SJSA1 (cell line): ENCODE results near the gene SPATA12. TPM values are rescaled to one million over a fixed set of nuclear protein-coding genes. Genes with fewer than 3 reads are reported as not detected.
"Not testable (repeated sequence)": the region's sequence is repeated elsewhere in the genome, so short reads cannot be mapped to it uniquely, and the experiment has no call there.

Experiments
- DNase-seq, 2 experiments: peaks; one replicate each; pipeline ENCODE4 v3.0.0-alpha.2; 2015 to 2020; ENCODE audit warnings: low spot score in 2 of 2, low read depth in 1 of 2
- H3K27ac ChIP-seq: fragments of 250-450 bp; sonication (Bioruptor Pico); 2 replicates; pipeline ENCODE4 v1.5.1; 2020; ENCODE audit warnings: mild to moderate bottlenecking, moderate library complexity
- H3K27me3 ChIP-seq: fragments of 250-450 bp; sonication (Bioruptor Pico); replicated peaks from 2 replicates; pipeline ENCODE4 v1.5.1; 2020; ENCODE audit warnings: mild to moderate bottlenecking, moderate library complexity
- H3K36me3 ChIP-seq: fragments of 250-450 bp; sonication (Bioruptor Pico); 2 replicates; pipeline ENCODE4 v1.5.1; 2020; ENCODE audit warnings: mild to moderate bottlenecking
- H3K4me1 ChIP-seq: fragments of 250-450 bp; sonication (Bioruptor Pico); replicated peaks from 2 replicates; pipeline ENCODE4 v1.6.1; 2021; ENCODE audit warnings: mild to moderate bottlenecking
- H3K4me3 ChIP-seq: fragments of 250-450 bp; sonication (Bioruptor Pico); 2 replicates; pipeline ENCODE4 v1.5.1; 2020; ENCODE audit warnings: mild to moderate bottlenecking
- H3K9me3 ChIP-seq: fragments of 250-450 bp; sonication (Bioruptor Pico); replicated peaks from 2 replicates; pipeline ENCODE4 v1.5.1; 2020; ENCODE audit warnings: mild to moderate bottlenecking
- total RNA-seq: library from RNA; depleted of rRNA; stranded (reverse); fragments of >200 nt; shearing (Covaris generic); gene quantifications from 2 replicates; pipeline ENCODE4 v1.2.3, GENCODE V29; 2014

Gene SPATA12
- total RNA-seq, 1 experiment from 2014 or later, result not detected

DNA sequence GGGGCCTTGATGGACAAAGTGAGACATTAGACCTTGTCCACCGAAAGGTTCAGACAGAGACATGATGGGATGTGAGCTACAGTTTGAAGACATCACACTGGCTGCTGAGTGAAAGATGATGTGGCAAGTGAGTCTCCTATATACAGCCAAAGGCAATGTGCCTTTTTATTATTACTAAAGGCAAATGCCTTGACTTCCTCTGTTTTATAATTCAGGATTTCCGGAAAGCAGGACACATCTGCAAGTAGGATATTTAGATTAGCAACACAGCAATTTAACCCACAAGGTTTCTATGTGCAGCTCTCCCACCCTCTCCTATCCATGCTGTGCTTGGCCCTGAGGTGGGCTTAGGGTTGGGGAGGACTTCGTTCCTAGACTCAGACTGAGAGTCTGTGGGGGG is 20.7 kb downstream of the SPATA12 start:
- DNase-seq, result no peak
- H3K27me3 ChIP-seq, result peaks cover 9% of the 10 kb centered on the region
- no peaks in the 10 kb centered on the region for H3K9me3 ChIP-seq
- no peaks in the 10 kb centered on the region for H3K36me3 ChIP-seq
- no peak overlapping the region for H3K27ac ChIP-seq
- no peak overlapping the region for H3K4me3 ChIP-seq
- H3K4me1 ChIP-seq, result peaks cover 11% of the 10 kb centered on the region

DNA sequence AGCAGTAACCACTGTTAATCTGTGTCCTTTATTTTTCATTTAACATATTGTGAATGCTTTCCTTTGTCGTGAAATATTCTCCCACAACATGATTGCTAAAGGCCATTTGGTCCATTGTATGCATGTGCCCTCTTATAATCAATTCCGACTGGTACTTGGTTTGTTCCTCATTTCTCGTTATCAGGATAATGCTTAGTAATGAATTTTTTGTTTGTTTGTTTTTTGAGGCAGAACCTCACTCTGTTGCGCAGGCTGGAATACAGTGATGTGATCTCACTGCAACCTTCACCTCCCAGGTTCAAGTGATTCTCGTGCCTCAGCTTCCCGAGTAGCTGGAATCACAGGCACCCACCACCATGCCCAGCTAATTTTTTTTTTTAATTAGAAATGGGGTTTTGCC is 22.0 kb downstream of the SPATA12 start:
- Histone ChIP-seq H3K9me3 (no peaks in the 10 kb centered on the region), H3K4me1 (peaks cover 11% of the 10 kb centered on the region), H3K4me3 (no peak overlapping the region), H3K36me3 (no peaks in the 10 kb centered on the region), H3K27ac (no peak overlapping the region), H3K27me3 (peaks cover 9% of the 10 kb centered on the region)
- DNase-seq, result no peak

DNA sequence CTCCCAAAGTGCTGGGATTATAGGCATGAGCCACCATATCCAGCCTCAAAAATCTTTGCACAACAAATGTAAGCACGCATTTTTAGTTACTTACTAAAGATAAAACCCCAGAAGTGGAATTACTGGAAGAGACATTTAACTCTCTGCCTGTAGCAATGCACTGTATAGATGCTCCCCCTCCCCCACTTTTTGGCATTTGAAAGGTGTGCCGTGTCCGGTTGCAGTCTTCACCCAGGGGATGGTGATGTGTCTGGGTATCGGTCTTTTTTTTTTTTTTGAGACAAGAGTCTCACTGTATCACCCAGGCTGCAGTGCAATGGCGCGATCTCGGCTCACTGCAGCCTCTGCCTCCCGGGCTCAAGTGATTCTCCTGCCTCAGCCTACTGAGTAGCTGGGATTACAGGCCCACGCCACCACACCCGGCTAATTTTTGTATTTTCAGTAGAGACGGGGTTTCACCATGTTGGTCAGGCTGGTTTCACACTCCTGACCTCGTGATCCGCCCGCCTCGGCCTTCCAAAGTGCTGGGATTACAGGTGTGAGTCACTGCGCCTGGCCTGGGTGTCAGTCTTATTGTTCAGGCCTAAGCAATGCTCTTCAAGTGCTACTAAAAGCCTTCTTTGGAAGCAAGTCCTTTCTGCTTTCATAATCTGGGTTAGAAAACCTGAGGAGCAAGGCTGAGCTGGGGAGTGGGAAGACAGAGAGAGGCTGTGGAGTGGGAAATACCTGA is 23.0 kb downstream of the SPATA12 start:
- not testable (repeated sequence) for H3K27ac ChIP-seq, DNase-seq, H3K9me3 ChIP-seq, H3K27me3 ChIP-seq, H3K4me3 ChIP-seq, H3K4me1 ChIP-seq, H3K36me3 ChIP-seq

DNA sequence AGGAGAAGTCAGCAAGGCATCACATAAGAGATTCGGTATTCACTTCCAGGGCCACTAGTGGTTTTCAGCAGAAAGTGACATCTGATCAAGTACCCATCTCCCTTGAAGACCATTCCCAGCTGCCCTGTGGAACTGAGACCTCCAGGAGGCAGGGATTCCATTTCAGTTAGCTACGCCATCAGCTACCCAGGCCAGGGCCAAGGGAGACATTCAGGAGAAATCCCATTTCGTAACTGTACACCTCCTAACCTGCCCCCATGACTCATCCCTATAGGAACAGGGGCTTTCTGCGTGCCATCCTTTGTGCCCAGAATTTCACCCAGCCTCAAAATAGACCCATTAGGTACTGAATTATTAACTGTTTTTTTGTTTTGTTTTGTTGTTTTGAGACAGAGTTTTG is 24.7 kb downstream of the SPATA12 start:
- H3K36me3 ChIP-seq, result no peaks in the 10 kb centered on the region
- H3K9me3 ChIP-seq, result no peaks in the 10 kb centered on the region
- DNase-seq, result no peak
- H3K4me1 ChIP-seq, result no peaks in the 10 kb centered on the region
- no peaks in the 10 kb centered on the region for H3K27me3 ChIP-seq
- H3K4me3 ChIP-seq, result no peak overlapping the region
- H3K27ac ChIP-seq, result no peak overlapping the region

DNA sequence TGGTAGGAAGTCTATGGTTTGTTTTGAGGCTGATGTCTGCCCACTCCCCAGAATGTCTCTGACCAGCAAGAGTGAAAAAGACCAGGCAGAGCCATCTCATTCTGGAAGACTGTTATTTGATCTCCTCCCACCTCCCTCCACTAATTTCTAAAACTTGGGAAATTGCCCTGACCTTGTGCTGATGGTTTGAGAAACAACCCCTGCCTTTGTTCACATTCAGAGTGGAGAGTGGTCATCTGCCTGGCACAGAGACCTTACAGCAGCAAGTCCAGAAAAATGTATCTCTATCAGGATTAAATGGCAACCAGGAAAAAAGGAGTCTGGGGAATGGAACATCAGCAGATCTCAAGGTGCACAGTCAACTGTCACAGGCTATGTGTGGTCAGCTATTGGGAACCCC is 25.7 kb downstream of the SPATA12 start:
- H3K27ac ChIP-seq, result no peak overlapping the region
- no peak for DNase-seq
- no peaks in the 10 kb centered on the region for H3K36me3 ChIP-seq

DNA sequence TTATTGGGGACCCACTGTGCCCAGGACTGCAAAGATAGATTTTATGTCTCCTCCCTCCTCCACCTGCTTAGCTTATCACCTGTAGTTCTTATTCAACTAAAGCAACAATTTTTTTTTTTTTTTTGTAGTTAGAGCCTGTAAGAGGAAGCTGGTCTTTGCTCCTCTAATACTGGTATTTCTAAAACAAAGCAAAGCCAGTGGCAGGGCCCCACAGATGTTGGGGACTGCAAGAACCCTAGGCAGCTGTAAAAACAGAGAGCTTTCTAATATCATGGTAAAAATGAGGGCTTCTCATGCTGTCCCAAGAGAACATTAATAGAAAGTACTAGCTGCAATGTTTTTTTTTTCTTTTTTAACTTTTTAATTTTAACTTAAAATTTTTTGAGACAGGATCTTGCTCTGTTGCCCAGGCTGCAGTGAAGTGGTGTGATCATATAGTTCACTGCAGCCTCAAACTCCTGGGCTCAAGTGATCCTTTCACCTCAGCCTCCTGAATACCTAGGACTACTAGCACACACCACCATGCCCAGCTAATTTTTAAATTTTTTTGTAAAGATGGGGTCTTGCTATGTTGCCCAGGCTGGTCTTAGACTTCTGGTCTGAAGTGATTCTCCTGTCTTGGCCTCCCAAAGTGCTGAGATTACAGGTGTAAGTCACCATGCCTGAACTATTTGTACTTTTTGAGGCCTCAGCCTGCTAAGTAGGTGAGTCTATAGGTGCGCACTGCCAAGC is 27.1 kb downstream of the SPATA12 start:
- DNase-seq, result no peak
- no peaks in the 10 kb centered on the region for H3K27me3 ChIP-seq
- H3K27ac ChIP-seq, result no peak overlapping the region
- no peaks in the 10 kb centered on the region for H3K9me3 ChIP-seq
- H3K4me3 ChIP-seq, result no peak overlapping the region
- no peaks in the 10 kb centered on the region for H3K36me3 ChIP-seq
- H3K4me1 ChIP-seq, result no peaks in the 10 kb centered on the region

More for the DNA sequence above, 25.7 kb downstream of the SPATA12 start:
- no peaks in the 10 kb centered on the region for H3K4me1 ChIP-seq
- no peaks in the 10 kb centered on the region for H3K9me3 ChIP-seq
- H3K27me3 ChIP-seq, result no peaks in the 10 kb centered on the region
- no peak overlapping the region for H3K4me3 ChIP-seq

DNA sequence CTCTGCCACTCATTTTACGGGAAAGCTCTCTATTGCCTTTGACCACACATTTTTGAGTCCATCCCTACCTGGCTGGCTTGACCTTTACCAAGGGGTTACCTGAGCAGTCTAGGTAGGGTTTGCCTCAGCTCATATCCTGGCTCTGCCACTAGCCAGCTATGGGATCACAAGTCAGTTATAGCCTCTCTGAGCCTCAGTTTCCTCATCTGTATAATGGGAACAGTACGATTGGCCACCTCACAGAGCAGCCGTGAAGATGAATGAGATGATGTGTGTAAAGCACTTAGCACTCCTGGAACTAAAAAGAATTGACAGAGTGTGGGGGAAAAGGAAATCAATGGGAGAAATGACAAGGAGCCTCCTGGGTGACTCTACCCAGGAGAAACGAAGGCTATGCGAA is 28.0 kb downstream of the SPATA12 start:
- Histone ChIP-seq H3K27ac (no peak overlapping the region), H3K27me3 (no peaks in the 10 kb centered on the region), H3K9me3 (no peaks in the 10 kb centered on the region), H3K4me3 (no peak overlapping the region), H3K4me1 (no peaks in the 10 kb centered on the region), H3K36me3 (no peaks in the 10 kb centered on the region)
- DNase-seq, result no peak

DNA sequence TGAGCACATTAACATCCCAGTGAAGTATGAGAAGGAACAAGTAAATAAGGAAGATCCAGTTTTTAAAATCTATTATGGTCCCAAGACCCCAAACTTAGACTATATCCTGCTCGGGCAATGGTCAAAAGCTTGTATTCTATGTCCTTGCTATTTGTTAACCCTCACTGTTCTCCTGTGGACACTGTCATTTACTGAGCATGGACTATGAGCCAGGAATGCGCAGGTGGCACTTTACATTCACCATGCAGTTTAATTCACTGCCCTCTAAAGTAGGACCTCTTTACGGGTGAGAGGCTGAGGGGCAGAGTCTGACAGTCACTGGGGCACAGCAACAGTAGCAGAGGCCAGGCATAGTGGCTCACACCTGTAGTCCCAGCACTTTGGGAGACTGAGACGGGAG is 28.6 kb downstream of the SPATA12 start:
- no peak for DNase-seq
- Histone ChIP-seq H3K36me3 (no peaks in the 10 kb centered on the region), H3K27ac (no peak overlapping the region)

DNA sequence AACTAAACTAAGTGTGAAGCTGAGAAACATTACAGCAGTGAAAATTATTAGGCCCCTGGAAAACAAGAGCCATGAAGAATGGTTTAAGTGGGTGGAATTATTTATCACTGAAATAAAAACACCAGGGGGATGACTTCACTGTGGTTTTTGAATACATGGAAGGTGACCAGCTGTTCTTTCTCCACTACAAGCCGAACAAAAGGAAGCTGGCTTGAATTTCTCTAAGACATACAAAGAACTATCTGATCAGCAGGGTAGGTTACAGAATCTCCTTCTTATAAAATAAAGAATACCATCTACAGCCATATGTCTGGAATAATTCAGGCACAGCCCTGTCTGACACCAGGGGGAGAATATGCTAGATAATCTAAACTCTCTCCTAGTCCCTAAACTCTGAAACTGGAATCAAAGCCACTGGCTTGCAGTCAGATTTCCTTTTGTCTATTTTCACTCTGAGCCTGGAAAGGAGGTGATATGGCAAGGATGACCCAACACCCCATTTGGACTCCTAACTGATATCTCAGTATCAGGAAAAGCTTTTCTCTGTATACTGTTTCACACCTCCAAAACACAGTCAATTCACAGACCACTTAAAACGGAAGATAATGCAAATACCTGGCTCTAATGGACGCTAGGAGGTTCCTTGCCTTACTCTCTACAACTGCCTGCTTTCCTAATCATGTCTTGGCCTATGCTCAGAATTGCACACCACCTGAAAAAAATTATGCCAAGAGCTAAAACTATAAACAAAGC is 31.2 kb downstream of the SPATA12 start:
- H3K9me3 ChIP-seq, result no peaks in the 10 kb centered on the region
- no peaks in the 10 kb centered on the region for H3K27me3 ChIP-seq
- H3K4me1 ChIP-seq, result no peaks in the 10 kb centered on the region
- no peak for DNase-seq
- H3K4me3 ChIP-seq, result no peak overlapping the region
- H3K27ac ChIP-seq, result no peak overlapping the region
- no peaks in the 10 kb centered on the region for H3K36me3 ChIP-seq

More for the DNA sequence above, 28.6 kb downstream of the SPATA12 start:
- no peaks in the 10 kb centered on the region for H3K9me3 ChIP-seq
- no peaks in the 10 kb centered on the region for H3K27me3 ChIP-seq
- no peak overlapping the region for H3K4me3 ChIP-seq
- H3K4me1 ChIP-seq, result no peaks in the 10 kb centered on the region

DNA sequence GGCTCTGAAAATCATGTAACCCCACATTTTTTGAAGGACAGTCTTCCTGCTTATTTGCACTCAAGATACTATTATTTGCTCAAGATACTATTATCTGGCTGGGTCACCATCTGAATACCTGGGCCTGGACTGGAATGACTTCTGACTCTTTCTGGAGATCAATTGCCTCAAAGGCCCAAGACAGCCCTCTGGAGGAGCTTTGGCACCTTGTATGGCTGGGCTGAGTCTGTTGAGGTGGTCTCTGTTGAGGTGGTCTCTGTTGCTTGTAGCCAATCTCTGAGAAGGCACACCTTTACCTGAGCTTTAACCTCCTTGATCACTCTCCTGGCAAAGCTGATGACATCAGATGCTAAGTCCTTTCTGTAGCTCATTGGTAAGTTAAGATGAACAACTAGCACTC is 33.0 kb downstream of the SPATA12 start:
- no peak overlapping the region for H3K4me3 ChIP-seq
- DNase-seq, result no peak
- no peaks in the 10 kb centered on the region for H3K9me3 ChIP-seq
- no peaks in the 10 kb centered on the region for H3K4me1 ChIP-seq
- no peaks in the 10 kb centered on the region for H3K36me3 ChIP-seq
- H3K27ac ChIP-seq, result no peak overlapping the region
- H3K27me3 ChIP-seq, result no peaks in the 10 kb centered on the region

DNA sequence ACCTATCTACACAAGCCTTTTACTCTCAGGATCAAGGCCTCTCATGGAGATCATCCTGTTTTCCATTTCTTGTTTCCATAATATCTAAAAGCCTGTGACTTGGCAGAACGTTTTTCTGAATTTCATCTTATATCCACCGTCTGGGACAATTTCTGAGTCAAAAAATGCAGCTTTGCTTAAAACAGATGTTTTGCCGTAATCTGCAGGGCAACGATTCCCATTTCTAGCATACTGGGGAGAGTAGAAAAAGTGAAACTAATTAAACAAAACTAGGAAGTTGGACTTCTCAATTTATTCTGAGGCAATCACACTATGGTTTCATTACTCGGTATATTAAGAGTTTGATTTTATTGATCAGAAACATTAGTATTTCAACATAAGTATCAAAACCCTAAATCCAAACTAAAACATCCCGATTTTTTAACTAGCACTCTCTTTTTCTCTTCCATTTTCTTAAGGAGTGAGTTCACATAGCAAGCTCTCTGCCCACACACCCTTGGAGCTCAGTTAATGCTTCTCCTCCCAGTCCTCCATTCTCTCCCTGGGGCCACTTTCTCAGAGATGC is 33.6 kb downstream of the SPATA12 start:
- H3K4me1 ChIP-seq, result no peaks in the 10 kb centered on the region
- no peaks in the 10 kb centered on the region for H3K36me3 ChIP-seq
- H3K4me3 ChIP-seq, result no peak overlapping the region
- no peaks in the 10 kb centered on the region for H3K27me3 ChIP-seq
- no peak overlapping the region for H3K27ac ChIP-seq
- no peaks in the 10 kb centered on the region for H3K9me3 ChIP-seq
- no peak for DNase-seq

DNA sequence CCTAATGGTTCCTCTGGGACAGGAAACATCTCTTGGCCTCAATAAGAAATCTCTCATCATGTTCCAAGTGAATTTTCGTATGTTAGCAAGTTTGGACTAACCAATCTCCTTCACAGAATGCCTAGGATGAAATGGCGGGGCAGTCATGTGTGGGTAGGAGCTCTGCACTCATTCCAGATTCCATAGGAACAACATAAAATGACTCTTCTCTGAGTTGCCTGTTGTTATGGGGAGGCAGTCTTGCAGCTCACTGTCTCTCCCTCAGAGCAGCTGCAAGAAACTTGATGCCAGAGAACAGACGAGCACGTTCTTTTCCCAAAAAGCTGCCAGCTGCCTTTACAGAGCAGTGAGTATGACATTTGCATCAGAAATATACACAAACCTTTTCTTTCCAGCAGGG is 34.1 kb downstream of the SPATA12 start:
- no peak overlapping the region for H3K27ac ChIP-seq
- no peak for DNase-seq
- no peaks in the 10 kb centered on the region for H3K36me3 ChIP-seq
- H3K9me3 ChIP-seq, result no peaks in the 10 kb centered on the region
- no peak overlapping the region for H3K4me3 ChIP-seq
- H3K4me1 ChIP-seq, result no peaks in the 10 kb centered on the region
- no peaks in the 10 kb centered on the region for H3K27me3 ChIP-seq

DNA sequence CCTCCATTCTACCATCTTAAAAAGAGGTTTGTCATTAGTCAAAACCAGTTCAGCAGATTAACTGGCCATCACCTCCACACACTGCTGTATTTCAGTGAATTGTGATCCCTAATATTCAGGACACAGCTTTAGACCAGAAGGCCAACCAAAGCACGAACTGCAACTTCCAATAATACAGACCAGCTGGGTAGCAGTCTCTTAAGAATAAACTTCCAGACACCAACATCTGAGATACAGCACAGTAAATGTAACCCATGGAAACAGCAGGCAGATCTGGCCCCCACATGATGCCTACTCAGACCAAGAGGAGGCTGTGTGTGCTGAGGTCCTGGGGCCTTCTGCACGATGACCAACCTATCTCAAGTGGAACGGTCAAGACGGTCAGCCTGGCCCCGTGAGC is 34.9 kb downstream of the SPATA12 start:
- no peaks in the 10 kb centered on the region for H3K4me1 ChIP-seq
- no peak for DNase-seq
- no peak overlapping the region for H3K4me3 ChIP-seq
- no peaks in the 10 kb centered on the region for H3K9me3 ChIP-seq
- no peak overlapping the region for H3K27ac ChIP-seq
- H3K36me3 ChIP-seq, result no peaks in the 10 kb centered on the region
- H3K27me3 ChIP-seq, result no peaks in the 10 kb centered on the region

DNA sequence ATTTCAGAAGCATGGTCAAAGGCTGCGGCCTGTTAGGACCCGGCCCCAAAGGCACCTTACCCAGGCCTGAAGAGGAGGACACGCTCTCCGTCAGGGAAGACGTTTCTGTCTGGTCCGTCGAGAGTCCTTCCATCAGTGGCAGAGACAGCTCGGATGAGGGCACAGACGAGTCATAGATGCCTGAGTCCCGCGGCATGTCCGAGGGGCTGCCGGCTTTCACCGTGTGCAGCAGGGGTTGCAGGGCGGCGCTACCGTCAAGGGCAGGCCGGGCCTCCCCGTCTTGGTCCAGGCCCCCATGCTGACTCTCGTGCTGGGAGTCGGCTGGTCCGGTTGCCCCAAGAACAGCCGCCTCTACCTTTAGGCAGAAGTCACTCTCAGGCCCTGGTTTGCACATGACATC is 37.1 kb downstream of the SPATA12 start:
- no peak overlapping the region for H3K27ac ChIP-seq
- DNase-seq, result no peak
- no peaks in the 10 kb centered on the region for H3K27me3 ChIP-seq
- no peaks in the 10 kb centered on the region for H3K9me3 ChIP-seq
- H3K4me1 ChIP-seq, result no peaks in the 10 kb centered on the region
- H3K36me3 ChIP-seq, result no peaks in the 10 kb centered on the region
- no peak overlapping the region for H3K4me3 ChIP-seq
